K562 (cell line): Measurements from ENCODE around the gene IFIT2. TPM values are rescaled to one million over a fixed set of nuclear protein-coding genes. Genes with fewer than 3 reads are reported as not detected.

ENCODE experiments used
- ATAC-seq: fragments of 200-7000 bp; cut with Tn5 transposase; 3 replicates; pipeline ENCODE4 v1.9.1; 2020; ENCODE audit warnings: moderate library complexity
- BruUV-seq: library from RNA; stranded (reverse); fragments of 400-500 nt; replicated peaks from 2 replicates; lab custom pipeline; 2021; lab: Mats Ljungman, UMichigan
- CTCF ChIA-PET: fragments of 300-600 bp; formaldehyde crosslinking; extraction: SDS; loops from one replicate; lab custom pipeline; 2021; ENCODE audit warnings: low intra/inter-chr PET ratio; lab: Yijun Ruan, JAX
- POLR2A ChIA-PET: fragments of 300-600, 350-650 bp; sonication (Branson Sonifier 250); formaldehyde crosslinking; extraction: SDS; loops from one replicate; lab custom pipeline; 2021; ENCODE audit warnings: antibody characterized with exemption, inconsistent platforms; lab: Yijun Ruan, JAX
- DNase-seq, 4 experiments: peaks; one replicate each; pipeline versions ENCODE4 v3.0.0 to v3.0.0-alpha.2; 2011 to 2018; ENCODE audit warnings: low spot score in 3 of 4, mixed read lengths in 3 of 4; ENCODE audit errors: extremely low read depth in 1 of 4
- FAIRE-seq: peaks from 2 replicates; lab custom pipeline; 2011; peaks lifted over from hg19 to GRCh38; lab: Jason Lieb, UNC
- H2AFZ ChIP-seq: 2 replicates; pipeline ENCODE4 v1.6.0; 2011; ENCODE audit warnings: low read depth, low read length, control low read depth, inconsistent platforms
- H3K27ac ChIP-seq: fragments of 200-600 bp; 3 replicates; pipeline ENCODE4 v1.8.0; 2011; ENCODE audit warnings: low read depth, mild to moderate bottlenecking, control low read depth, inconsistent platforms, low read length, moderate library complexity, mixed read lengths; ENCODE audit errors: extremely low read depth
- H3K27me3 ChIP-seq, 2 experiments: fragments of 300-600 bp in 1 of 2; 2 replicates in 1 of 2; 3 replicates in 1 of 2; pipeline versions ENCODE4 v1.6.0 to v1.8.0; 2011; ENCODE audit warnings: inconsistent platforms in 2 of 2, low read length in 2 of 2, mild to moderate bottlenecking in 1 of 2, mixed read lengths in 1 of 2, moderate library complexity in 1 of 2; ENCODE audit not compliant: control insufficient read depth in 2 of 2, insufficient read depth in 2 of 2
- H3K36me3 ChIP-seq: fragments of 300-600 bp; 3 replicates; pipeline ENCODE4 v1.8.0; 2011; ENCODE audit warnings: mild to moderate bottlenecking, low read length, inconsistent platforms; ENCODE audit not compliant: control insufficient read depth, insufficient read depth
- H3K4me1 ChIP-seq, 2 experiments: fragments of 200-600 bp in 1 of 2; replicated peaks in 1 of 2; 2 replicates in 1 of 2; 3 replicates in 1 of 2; pipeline versions ENCODE4 v1.5.1 to v1.8.0; 2011; ENCODE audit warnings: inconsistent platforms in 2 of 2, low read length in 2 of 2, mild to moderate bottlenecking in 1 of 2, mixed read lengths in 1 of 2, moderate library complexity in 1 of 2; ENCODE audit not compliant: control insufficient read depth in 2 of 2, insufficient read depth in 2 of 2
- H3K4me2 ChIP-seq: 2 replicates; pipeline ENCODE4 v1.6.1; 2011; ENCODE audit warnings: low read length, control low read depth, inconsistent platforms, mixed read lengths; ENCODE audit not compliant: insufficient read depth
- H3K4me3 ChIP-seq: fragments of 200-600 bp; sonication (generic), shearing (Covaris generic); 2 replicates; pipeline ENCODE4 v1.5.1; 2016; ENCODE audit warnings: control low read depth, inconsistent platforms
- H3K79me2 ChIP-seq: fragments of 200-600 bp; 3 replicates; pipeline ENCODE4 v1.8.0; 2011; ENCODE audit warnings: low read length, inconsistent platforms; ENCODE audit not compliant: control insufficient read depth, insufficient read depth
- H3K9ac ChIP-seq, 2 experiments: 2 replicates each; pipeline versions ENCODE4 v1.6.0 to v1.6.1; 2011; ENCODE audit warnings: low read depth in 2 of 2, low read length in 2 of 2, control low read depth in 1 of 2, inconsistent platforms in 1 of 2, mild to moderate bottlenecking in 1 of 2, mixed read lengths in 1 of 2; ENCODE audit not compliant: insufficient read depth in 1 of 2
- H3K9me1 ChIP-seq: one replicate; pipeline ENCODE4 v1.6.0; 2011; ENCODE audit warnings: inconsistent platforms, mild to moderate bottlenecking, low read length, moderate library complexity; ENCODE audit not compliant: control insufficient read depth, insufficient read depth
- H3K9me3 ChIP-seq: replicated peaks from 2 replicates; pipeline ENCODE4 v1.5.1; 2011; ENCODE audit warnings: low read depth, low read length, inconsistent platforms; ENCODE audit not compliant: control insufficient read depth, insufficient read depth
- H4K20me1 ChIP-seq: replicated peaks from 2 replicates; pipeline ENCODE4 v1.6.1; 2011; ENCODE audit warnings: low read length, inconsistent platforms, mixed read lengths; ENCODE audit not compliant: control insufficient read depth, insufficient read depth
- BRD4 ChIP-seq: fragments of 200-600 bp; sonication (generic); IDR thresholded peaks from 2 replicates; pipeline ENCODE4 v1.6.1; 2017; ENCODE audit warnings: inconsistent platforms
- FOXM1 ChIP-seq, 2 experiments: fragments of 450-650 bp in 1 of 2; sonication (generic) in 1 of 2; formaldehyde crosslinking in 1 of 2; IDR thresholded peaks; 2 replicates each; pipeline versions ENCODE4 v1.6.1 to v1.9.0; 2017 to 2022; ENCODE audit warnings: low read depth in 2 of 2, mild to moderate bottlenecking in 2 of 2, missing genetic modification reagents in 1 of 2, moderate library complexity in 1 of 2
- HIVEP1 ChIP-seq: fragments of 250-450 bp; sonication (Bioruptor Pico); IDR thresholded peaks from 2 replicates; pipeline ENCODE4 v1.4.0; 2020; ENCODE audit warnings: mild to moderate bottlenecking
- HNRNPLL ChIP-seq: fragments of 200-400 bp; formaldehyde crosslinking; IDR thresholded peaks from 2 replicates; pipeline ENCODE4 v1.6.1; 2017; ENCODE audit warnings: low read length, low read depth, mild to moderate bottlenecking; ENCODE audit not compliant: poor library complexity, severe bottlenecking
- KLF6 ChIP-seq: fragments of 250-450 bp; sonication (Bioruptor Pico); IDR thresholded peaks from 2 replicates; pipeline ENCODE4 v1.4.0; 2020; ENCODE audit warnings: mild to moderate bottlenecking, moderate library complexity, borderline replicate concordance
- MAFF ChIP-seq: IDR thresholded peaks from 2 replicates; pipeline ENCODE4 v1.6.1; 2012; ENCODE audit warnings: low read length, improper control_type of control experiment
- POLR2AphosphoS5 ChIP-seq: IDR thresholded peaks from 2 replicates; pipeline ENCODE4 v1.6.1; 2011; ENCODE audit warnings: mild to moderate bottlenecking, low read depth, low read length, moderate library complexity; ENCODE audit not compliant: control insufficient read depth, insufficient read depth
- WGBS: fragments of 100-300 bp; shearing (Covaris generic); methylation state at CpG from one replicate; pipeline ENCODE4 v1.1.6; 2016; ENCODE audit warnings: low coverage, mixed read lengths; ENCODE audit not compliant: insufficient coverage; ENCODE audit errors: missing lambda C conversion rate; 5-methylcytosine and 5-hydroxymethylcytosine counted together
- in situ Hi-C: fragments of 300-500 bp; cut with MboI; formaldehyde crosslinking; loops from 4 replicates; pipeline ENCODE4 v1.15.0; 2018; ENCODE audit warnings: inconsistent platforms, mixed read lengths
- intact Hi-C: fragments of 100-400 bp; cut with micrococcal nuclease; formaldehyde crosslinking; loops from 2 replicates; pipeline ENCODE4 v1.14.2; 2022
- polyA plus RNA-seq, 8 experiments: library from polyadenylated mRNA; depleted of rRNA in 4 of 8; stranded (reverse) in 5 of 8; unstranded in 3 of 8; fragments of >200 nt; fragmentation: Nextera tagmentation in 2 of 8; fragmentation: Illumina TruSeq in 1 of 8; extraction: Ambion mirVana in 2 of 8; extraction: Trizol in 1 of 8; gene quantifications; 2 replicates each; pipeline versions ENCODE4 v1.2.1 to v1.2.3, GENCODE V29; 2011 to 2014; ENCODE audit warnings: inconsistent platforms in 1 of 8, missing spikeins in 1 of 8
- total RNA-seq, 7 experiments: library from RNA; depleted of rRNA in 6 of 7; stranded (reverse); fragments of >200 nt in 6 of 7; fragmentation: Illumina TruSeq in 2 of 7; extraction: Trizol in 2 of 7; gene quantifications; 2 replicates each; pipeline versions ENCODE4 v1.2.1 to v1.2.3, GENCODE V29; 2011 to 2021; ENCODE audit warnings: low replicate concordance in 1 of 7
- TF ChIP-seq, protein P1 (sequence below), 2 experiments: fragments of 450-650 bp in 1 of 2; sonication (generic) in 1 of 2; formaldehyde crosslinking; conservative IDR thresholded peaks; 2 replicates each; pipeline versions ENCODE4 v1.4.0 to v1.8.1; 2020 to 2022; ENCODE audit warnings: mild to moderate bottlenecking in 1 of 2, missing genetic modification reagents in 1 of 2
- TF ChIP-seq, protein P2 (sequence below), 2 experiments: fragments of 150-350 bp in 1 of 2; IDR thresholded peaks; 2 replicates each; pipeline ENCODE4 v1.6.1; 2012 to 2016; ENCODE audit warnings: low read depth in 2 of 2, low read length in 2 of 2, mild to moderate bottlenecking in 1 of 2, moderate library complexity in 1 of 2

IFIT2 gene
- total and polyA plus RNA-seq, 9 of the 15 experiments (the other 6 are each of a cell fraction or from before 2014, with no cell fraction given): 0.03 to 0.25 (median 0.10) TPM; not detected in 1

DNA sequence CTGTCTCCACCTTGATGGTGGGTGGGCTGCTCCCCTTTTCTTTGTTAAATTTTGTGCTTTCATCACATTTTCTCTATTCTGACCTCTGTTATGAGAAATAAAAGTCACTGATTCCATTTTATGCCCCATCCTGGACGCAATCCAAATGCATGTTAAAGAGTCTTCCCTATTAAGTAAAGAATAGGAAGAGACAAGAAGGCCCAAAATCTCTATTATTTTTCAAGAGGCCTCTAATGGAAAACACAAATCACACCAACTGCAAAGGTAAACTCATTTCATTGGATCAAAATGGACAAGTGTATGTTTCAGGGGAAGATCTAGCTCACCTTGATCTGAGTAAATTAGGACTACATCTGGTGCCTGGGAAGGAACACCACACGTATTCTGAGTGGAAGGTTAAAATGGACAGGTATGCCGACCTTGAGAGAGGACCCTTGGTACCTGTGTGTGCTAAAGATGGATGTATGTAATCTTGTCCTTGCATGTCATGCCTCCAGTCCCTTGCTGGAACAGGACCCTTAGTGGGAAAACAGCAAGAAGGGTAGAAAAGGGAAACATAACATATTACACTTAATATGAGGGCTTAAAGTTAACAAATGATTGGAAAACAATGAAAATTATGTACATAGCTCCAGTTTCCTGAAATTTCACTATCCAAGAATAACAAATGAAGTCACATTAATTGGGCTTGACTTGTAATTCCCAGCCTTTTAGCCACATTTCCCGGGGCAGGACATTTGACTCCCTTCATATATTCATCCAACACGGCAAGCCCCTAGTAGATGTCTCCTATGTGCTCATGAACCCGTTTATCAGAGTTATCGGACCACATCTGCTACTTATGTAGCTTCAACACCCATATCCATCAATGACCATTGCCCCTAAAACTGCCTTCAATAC lies 7.6 kb downstream of the IFIT2 start:
- Histone ChIP-seq H3K27me3 (peaks cover 0 to 6% of the 10 kb centered on the region in 2 experiments; a peak in 2 of 5 replicates), H3K9me3 (no peaks in the 10 kb centered on the region), H2AFZ (no peak overlapping the region), H3K79me2 (no peaks in the 10 kb centered on the region), H3K27ac (no peak overlapping the region), H3K4me3 (no peak overlapping the region), H3K36me3 (no peaks in the 10 kb centered on the region), H3K4me2 (no peak overlapping the region), H3K9me1 (no peaks in the 10 kb centered on the region), H4K20me1 (no peaks in the 10 kb centered on the region), H3K4me1 (no peaks in the 10 kb centered on the region), H3K9ac (no peak overlapping the region)
- in situ Hi-C loops (no loop called here), intact Hi-C loops (no loop called here)
- TF ChIP-seq HNRNPLL (no peak), MAFF (no peak), KLF6 (CRISPR knock-in tag) (no peak), FOXM1 (IDR thresholded peaks at IDR 0.05; ENCODE audit: low read depth) (no peak), FOXM1 (CRISPR knock-in tag; IDR thresholded peaks at IDR 0.05; ENCODE audit: low read depth) (no peak), BRD4 (no peak), HIVEP1 (CRISPR knock-in tag) (no peak), POLR2AphosphoS5 (no peak)
- TF ChIP-seq, protein P1, sequence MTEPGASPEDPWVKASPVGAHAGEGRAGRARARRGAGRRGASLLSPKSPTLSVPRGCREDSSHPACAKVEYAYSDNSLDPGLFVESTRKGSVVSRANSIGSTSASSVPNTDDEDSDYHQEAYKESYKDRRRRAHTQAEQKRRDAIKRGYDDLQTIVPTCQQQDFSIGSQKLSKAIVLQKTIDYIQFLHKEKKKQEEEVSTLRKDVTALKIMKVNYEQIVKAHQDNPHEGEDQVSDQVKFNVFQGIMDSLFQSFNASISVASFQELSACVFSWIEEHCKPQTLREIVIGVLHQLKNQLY (CRISPR knock-in tag; conservative IDR thresholded peaks at IDR 0.05): no peak
- TF ChIP-seq, protein P2, sequence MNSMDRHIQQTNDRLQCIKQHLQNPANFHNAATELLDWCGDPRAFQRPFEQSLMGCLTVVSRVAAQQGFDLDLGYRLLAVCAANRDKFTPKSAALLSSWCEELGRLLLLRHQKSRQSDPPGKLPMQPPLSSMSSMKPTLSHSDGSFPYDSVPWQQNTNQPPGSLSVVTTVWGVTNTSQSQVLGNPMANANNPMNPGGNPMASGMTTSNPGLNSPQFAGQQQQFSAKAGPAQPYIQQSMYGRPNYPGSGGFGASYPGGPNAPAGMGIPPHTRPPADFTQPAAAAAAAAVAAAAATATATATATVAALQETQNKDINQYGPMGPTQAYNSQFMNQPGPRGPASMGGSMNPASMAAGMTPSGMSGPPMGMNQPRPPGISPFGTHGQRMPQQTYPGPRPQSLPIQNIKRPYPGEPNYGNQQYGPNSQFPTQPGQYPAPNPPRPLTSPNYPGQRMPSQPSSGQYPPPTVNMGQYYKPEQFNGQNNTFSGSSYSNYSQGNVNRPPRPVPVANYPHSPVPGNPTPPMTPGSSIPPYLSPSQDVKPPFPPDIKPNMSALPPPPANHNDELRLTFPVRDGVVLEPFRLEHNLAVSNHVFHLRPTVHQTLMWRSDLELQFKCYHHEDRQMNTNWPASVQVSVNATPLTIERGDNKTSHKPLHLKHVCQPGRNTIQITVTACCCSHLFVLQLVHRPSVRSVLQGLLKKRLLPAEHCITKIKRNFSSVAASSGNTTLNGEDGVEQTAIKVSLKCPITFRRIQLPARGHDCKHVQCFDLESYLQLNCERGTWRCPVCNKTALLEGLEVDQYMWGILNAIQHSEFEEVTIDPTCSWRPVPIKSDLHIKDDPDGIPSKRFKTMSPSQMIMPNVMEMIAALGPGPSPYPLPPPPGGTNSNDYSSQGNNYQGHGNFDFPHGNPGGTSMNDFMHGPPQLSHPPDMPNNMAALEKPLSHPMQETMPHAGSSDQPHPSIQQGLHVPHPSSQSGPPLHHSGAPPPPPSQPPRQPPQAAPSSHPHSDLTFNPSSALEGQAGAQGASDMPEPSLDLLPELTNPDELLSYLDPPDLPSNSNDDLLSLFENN (IDR thresholded peaks at IDR 0.05; ENCODE audit: low read depth in 2 of 2, low read length in 2 of 2): no peak
- FAIRE-seq (no peak), DNase-seq (no peak), ATAC-seq (no peak)
- POLR2A ChIA-PET: no interaction called here
- 5% methylated on average over 7 of the region's 7 CpGs for WGBS
- no TSS peak for BruUV-seq
- CTCF ChIA-PET: no interaction called here
